HG03575 (cell line): ENCODE results near the gene SYNPR.

ENCODE experiments used
- ATAC-seq: cut with Tn5 transposase; IDR thresholded peaks from one replicate; pipeline ENCODE4 v1.9.1; 2021; ENCODE audit not compliant: unreplicated experiment, insufficient number of reproducible peaks, low FRiP score; ENCODE audit errors: extremely low read depth

Gene SYNPR

DNA sequence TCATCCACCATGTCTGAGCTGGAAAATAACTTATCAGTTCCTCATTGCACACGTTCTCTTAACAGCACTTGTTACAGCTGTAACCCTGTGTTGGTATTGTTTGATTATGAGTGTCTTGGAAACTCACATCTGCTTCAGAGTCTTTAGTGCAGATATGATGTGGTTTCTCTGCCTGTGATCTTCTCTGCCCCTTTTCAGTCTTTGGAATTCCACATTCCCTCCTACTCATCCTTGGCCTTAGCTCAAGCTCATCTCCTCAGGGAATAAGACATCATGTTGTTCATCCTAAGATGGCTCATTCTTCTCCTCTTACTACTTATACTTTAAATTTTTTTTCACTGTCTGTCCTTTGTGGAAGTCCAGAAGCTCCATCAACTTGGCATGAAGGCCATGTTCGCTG, 77.7 kb downstream of the SYNPR start:
- no peak for ATAC-seq

DNA sequence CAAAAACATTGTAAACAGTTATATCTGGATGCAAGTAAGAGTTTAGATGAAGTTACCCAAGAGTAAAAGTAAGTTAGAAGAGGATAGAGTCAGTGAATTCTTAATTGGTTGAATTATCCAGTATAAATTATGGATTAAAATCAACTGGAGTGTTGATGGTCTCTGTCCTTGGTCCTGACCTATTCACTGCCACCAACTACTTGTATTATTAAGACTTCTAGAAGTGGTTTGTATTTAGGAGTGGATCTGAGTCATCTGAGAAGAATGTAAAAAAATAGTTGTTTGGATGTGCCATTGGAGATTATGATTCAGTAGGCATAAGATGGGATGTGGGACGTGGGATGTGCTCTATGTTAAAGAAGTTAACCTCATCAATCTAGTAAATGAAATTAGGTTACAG, 86.4 kb downstream of the SYNPR start:
- ATAC-seq = no peak

DNA sequence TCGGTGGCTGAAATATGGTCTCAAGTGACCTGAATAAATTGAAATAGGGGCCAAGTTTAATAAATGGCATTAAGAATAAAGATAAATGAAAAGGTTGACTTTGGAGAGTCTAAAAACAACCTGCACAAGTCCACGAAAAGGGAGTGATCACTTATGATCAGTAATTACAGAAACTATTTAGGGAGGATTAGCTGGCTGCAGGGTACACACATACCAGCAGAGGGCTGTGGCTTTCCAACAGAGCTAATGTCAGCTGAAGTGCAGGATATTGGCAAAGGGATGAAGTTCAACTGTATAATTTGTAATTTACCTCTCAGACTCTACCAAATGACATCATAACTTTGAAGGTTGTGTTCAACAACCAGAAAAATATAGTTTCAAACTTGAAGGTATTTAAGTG, 86.8 kb downstream of the SYNPR start:
- no peak for ATAC-seq

DNA sequence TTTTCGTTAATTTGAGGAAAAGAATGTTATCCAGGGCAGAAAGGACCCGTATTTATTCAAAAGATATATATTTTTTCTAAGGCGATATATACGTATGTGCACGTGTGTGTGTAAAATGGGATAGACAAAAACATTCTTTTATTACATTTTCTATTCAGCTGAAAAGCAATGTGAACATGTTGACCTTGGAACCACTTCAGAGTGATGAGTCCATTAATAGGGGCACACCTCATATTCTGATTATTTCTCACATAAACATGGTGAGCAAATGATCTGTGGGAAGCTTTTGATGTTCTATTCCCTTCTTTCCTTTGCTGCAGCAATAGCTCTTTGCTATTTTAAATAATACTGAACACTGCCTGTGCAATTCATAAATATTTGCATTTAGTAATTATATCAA, 87.6 kb downstream of the SYNPR start:
- ATAC-seq = no peak

DNA sequence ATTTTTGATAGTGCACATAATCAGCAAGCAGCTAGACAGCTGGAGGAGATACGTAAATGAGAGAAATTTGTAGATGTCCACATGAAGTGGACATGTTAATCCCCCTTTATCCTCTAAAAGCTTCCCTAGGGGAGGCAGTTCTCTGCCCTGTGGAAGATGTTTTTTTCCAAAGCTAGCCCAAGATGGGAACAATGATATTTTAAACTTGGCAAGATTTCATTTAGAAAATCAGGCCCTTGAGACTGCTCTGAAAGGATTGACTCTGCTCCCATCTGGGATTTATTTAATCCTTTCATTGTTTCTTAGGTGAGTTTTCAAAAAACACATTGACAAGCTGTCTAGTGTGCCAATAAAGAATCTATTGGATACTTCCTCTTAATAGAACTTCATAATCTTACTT, 92.0 kb downstream of the SYNPR start:
- ATAC-seq = no peak

DNA sequence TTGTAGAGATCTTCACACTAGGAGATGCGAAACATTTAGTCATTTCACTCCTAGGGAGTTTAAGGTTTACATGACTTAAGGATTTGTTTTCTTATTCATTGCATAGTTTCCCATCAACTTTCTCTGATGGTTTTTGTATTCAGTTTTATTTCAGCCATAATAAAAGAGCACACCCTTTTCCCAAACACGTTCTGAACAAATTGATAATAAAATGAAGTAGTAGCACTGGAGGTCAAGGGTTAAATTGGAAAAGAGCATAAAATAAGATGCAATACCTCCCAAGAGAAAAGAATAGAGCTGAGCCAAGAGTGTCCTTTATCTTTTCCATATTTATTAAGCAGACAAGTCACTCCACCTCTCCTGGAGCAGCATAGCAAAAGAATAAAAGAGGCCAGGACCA, 104.9 kb downstream of the SYNPR start:
- no peak for ATAC-seq

DNA sequence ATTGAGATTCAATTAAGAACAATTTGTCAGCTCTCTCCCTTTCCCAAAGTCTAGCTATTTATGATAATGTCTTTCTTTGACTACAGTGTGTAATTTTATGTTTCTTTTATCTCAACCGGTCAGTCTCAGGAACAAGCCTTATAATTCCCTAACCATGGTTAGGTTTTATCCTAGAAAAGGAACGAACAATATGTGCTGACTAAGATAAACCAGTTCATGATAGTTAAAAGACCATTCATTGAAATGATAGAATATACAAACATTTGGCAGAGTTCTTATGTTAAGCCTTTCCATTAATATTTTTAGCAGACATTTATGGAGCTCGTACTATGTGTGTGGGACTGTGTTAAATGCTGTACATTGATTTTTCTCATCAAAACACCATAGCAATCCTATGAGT, 106.3 kb downstream of the SYNPR start:
- no peak for ATAC-seq

DNA sequence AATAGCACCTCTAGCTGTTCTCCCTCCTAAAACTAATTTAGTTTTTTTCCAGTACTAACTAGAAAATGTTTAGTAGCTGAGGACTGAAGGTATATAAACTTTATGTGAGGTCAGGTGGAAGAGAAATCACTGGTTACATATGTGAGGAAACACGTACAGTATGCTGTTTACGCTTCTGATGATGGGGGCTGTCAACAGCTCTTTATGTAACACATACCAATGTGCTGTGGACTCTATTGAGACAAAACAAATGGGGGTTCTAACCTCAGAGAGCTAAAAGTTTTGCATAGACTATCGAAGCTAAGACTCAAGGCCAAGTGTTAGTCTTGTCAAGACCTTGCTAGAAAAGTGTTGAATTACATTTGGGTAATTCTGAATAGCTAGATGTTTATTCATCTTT, 107.5 kb downstream of the SYNPR start:
- ATAC-seq = no peak

DNA sequence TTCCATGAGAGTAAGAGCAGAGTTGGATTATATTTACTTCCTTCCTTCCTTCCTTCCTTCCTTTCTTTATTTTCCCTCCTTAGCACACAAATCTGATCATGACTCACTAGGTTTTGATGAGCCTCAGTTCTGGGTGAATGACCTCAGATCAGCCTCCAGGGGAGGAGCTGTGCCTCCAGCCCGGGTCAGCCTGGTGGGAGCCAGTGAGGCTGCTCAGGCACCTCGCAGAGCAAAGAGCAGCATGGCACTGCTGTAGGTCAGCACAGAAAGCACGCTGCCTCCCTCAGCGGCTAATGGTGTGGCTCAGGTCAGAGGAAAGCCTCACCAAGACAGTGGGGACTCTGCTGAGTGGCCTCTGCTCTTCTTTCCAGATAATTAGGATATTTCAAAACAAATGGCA, 108.5 kb downstream of the SYNPR start:
- no peak for ATAC-seq

DNA sequence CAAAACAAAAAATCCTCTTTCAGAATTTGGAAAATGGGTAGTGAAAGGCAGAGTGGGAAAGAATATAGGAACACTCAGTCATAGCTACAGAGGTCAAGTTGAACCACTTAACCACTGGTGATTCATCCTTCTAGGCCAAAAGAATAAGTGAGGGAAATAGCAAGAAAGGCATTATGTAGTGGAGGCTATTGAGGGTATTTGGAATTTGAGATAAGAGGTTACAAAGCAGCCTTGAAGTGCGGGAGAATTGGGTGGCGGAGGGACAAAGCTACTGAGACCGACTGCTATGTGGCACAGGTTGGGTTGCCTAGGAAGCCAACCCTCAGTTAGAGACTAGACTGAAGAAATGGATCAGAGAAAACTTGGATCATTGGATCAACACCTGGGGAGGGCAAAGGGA, 109.5 kb downstream of the SYNPR start:
- ATAC-seq = no peak

DNA sequence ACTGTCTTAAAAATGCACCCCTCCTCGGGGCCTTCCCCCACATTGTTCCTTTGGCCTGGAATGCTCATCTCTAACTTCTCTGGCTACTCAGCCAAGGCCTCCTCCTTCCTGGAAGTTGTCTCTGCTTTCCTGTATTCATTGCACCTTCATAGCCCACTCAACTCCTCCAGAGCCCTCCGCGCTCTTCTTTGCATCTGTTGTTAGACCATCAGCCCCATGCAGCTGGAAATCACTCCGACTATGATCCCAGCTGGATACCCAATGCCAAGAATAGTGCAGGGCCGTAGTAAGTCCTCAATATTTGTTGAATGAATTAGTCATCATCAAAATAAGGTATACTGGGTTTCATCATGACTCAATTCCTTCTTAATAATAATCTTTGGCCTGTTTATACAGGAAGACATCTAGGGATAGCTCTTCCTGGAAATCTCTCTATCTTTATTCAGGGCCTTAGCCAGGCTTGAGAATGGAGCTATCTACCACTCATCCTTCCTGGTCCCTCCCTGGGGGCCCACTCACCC, 112.7 kb downstream of the SYNPR start:
- ATAC-seq = no peak

DNA sequence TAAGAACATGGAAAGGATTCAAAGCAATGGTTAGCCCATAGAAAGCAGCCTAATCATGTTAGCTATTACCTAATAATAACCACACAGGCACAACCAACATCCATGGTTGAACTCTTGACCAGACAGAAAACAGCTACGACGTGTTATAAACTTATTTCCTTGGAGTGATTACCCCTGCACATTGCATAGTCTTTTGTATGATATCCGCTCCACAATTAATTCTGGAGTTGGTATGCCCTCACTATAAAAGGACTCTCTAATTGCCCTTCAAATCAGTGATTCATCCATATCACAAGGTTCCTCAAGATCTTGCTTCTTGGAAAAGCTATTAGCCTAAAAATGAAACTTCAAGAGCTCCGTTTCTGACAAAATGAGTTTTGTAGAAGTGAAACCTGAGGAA, 117.9 kb downstream of the SYNPR start:
- no peak for ATAC-seq

DNA sequence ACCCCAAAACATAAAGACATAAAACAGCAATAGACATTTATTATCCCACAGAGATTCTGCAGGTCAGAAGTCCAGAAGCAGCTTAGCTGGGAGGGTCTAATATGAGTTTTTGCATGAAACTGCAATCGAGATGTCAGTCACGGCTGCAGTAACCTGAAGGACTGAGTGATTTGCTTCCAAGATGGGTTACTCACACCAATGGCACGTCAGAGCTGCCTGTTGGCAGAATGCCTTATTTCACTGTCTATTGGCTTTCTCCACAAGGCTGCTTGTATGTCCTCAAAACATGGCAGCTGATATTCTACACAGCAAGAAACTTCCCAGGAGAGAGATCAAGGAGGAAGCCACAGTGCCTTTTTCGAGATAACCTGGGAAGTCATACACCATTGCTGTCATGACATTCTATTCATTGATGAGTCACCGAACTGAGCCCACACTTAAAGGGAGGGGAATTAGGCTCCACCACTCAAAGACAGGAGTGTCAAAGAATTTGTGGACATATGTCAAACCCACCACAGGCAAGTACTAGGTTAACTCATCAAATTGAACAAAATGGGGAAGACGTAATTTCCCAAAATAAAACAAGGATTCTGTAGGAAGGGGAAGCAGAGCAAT, 122.2 kb downstream of the SYNPR start:
- ATAC-seq = no peak

DNA sequence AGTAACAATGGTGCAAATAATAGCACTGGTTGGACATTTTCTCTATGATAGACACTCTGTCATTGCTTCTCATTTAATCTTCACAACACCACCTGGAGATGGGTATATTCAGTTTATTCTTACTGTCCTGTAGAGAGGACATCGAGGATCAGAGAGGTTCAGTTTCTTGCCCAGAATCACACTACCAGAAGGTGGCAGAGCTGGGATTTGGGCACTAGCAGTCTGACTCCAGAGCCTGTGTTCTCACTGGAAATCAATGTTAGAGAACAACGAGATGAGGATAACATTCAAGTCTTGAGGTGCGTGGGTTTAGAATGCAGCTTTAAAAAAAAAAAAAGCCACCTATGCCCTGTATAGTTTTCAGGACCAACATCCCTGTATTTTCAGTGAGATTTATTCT, 127.8 kb downstream of the SYNPR start:
- ATAC-seq = no peak

DNA sequence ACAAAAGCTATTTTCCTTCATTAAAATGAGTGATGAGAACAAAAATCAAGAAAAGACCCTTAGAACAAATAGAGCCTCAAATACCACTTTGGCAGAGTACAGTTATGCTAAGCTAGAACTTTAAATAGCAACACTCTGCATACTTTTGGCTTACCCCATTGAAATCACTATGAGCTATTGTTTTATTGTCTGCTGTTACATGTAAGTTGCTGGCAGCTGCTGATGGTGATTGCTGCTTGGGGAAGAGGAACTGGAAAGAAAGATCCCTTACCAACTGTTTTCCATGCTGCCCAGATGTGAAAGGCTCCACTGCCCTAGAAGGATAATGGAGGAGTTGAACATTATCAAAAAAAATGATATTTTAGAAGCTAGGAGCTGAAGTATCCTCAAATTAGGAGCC, 135.4 kb downstream of the SYNPR start:
- no peak for ATAC-seq

DNA sequence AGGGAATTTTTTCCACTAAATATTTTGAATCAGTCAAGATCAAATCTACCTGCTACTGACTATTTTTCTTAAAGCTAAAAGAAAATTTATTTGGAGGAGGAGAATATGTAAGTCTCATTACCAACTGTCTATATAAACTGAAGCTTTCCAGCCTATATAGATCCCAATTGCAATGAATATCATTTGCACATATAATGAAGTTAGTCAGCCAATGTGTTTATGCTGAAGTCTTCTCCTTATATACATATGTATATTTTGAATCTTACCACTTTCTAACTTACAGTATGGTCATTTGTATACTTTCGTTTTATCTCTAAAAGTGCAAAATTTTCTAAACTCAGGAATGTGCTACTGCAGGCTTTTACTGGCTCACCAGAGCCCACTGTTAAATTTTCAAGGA, 136.5 kb downstream of the SYNPR start:
- no peak for ATAC-seq

DNA sequence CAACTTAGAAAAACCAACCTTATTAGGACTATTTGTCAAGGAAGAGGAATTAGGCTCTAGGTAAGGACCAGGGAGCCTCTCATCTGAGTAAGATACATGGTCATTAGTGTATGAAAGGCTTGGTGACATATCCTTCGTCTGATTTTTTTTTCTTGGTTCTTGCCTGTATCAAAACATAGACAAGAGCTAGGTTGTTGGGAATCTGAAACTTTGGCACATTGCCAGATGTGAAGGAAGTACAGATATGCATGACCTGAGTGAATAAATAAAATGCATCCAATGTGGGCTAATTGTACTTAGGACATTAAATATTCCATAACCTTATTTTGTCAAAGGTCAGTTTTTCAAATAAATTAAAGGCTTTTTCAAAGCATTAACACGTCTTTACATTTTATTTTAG, 151.8 kb downstream of the SYNPR start:
- ATAC-seq = no peak

DNA sequence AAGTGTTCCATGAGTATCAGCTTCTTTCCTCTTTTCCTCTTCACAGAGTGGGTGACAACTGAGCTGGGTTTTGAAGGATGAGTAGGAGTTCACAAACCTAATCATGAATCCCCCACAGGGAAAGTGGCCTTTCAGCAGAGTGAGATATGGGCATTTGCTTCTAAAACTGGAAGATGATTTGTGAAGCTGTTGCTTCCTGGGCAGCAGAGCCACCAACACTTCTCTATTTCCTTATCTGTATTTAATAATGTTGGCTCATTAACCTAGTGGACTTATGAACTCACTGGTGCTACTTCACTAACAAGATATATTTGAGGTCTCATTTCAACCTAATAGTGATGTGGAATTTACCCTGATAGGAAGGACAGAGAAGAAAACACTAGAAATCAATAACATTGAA, 152.8 kb downstream of the SYNPR start:
- no peak for ATAC-seq

DNA sequence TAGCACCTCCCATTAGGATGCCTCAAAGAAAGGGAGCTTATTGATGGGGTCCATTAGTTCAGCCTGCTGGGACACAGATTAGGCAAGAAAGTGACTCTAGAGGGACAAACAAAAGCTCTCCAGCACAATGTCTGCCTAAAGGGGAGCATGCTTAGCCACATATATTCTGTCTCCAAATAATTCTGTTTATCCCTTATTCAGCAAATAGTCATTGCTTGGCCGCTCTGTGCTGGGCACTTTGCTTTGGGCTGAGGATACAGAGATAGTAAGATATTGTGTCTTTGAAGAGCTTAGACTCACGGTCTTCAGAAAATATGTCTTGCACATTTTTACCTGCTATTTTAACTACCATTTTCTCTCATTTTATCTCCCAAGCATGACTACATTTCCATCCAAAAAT, 159.8 kb downstream of the SYNPR start:
- no peak for ATAC-seq

DNA sequence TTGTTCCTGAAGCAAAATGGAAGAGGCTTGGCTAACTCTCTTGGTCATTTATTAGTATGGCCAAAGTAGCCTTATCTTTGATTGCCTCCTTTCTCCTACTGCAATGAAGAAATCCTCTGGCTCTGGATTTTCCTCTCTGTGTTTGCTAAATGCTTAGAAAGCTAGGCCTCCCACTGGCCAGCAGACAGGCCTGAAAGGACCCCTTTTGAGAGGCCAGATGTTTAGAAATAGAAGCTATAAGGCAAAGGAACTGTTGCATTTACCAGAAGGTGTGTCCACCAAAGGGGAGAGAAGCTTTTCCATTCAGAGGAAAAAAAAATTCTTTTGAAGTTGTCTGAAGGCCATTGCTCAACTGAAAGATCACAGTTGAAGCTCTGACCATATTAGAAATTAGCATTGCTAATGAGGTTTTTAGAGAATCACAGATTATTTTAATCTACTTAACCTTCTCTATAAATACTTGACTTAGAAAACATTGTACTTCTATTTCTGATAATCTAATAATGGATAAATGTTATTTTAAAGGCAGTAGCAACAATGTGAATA, 160.8 kb downstream of the SYNPR start:
- ATAC-seq = no peak

DNA sequence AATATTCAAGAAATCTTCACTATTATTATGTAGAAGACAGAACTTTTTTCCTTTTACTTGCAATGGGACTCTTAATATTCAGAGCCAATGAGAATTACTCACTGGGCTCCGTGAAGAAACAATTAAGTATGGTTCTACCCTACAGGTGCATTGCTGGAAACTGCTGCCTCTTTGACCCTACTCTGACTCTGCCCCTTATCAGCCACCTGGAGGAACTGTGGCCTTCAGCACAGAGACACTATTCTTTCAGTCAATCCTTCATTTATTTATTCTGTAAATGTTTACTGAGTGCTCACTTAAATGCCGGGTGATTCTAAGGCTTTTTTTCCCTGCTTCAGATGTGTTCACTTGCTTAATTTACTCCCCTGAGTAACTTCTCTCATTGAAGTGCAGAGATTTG, 163.2 kb downstream of the SYNPR start:
- ATAC-seq = no peak
